GM18951 (cell line): Measurements from ENCODE around the gene DAB1.

Experiments
- POLR2A ChIP-seq: IDR thresholded peaks from 4 replicates; pipeline ENCODE4 v1.6.1; 2011; ENCODE audit warnings: mild to moderate bottlenecking; ENCODE audit not compliant: insufficient read length, insufficient read depth; ENCODE audit errors: extremely low read depth
- in situ Hi-C: fragments of 300-500 bp; cut with MboI; formaldehyde crosslinking; loops from one replicate; pipeline ENCODE4 v1.12.0; 2022; ENCODE audit warnings: low sequenced_read_pairs, mixed read lengths, inconsistent platforms; ENCODE audit not compliant: unreplicated experiment

The DAB1 gene

DNA sequence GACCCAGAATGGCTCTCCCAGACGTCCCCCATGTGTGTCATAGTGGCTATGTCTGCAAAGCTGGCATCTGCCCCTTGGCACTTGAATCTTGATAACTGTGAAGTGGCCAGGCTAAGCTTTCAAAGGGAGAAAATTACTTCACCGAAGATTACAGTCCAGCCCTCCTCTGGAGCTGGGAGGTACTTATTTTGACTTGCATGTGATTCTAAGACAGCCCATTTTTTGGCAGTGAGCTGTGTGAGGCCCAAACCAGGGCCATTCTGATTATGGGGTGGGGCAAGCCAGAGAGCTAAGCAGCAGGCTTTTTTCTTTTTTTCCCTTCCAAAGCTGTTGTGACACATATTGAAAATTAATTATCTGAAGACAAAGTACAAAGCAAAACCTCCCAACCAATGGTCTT lies 415.9 kb downstream of the DAB1 start:
- in situ Hi-C loops = no loop called here

GRCh38 chr1:57007472-57007871 lies 416.4 kb downstream of the DAB1 start:
- no peak for TF ChIP-seq POLR2A
- in situ Hi-C loops = no loop called here

More for the DNA sequence above, 415.9 kb downstream of the DAB1 start:
- TF ChIP-seq POLR2A = no peak

DNA sequence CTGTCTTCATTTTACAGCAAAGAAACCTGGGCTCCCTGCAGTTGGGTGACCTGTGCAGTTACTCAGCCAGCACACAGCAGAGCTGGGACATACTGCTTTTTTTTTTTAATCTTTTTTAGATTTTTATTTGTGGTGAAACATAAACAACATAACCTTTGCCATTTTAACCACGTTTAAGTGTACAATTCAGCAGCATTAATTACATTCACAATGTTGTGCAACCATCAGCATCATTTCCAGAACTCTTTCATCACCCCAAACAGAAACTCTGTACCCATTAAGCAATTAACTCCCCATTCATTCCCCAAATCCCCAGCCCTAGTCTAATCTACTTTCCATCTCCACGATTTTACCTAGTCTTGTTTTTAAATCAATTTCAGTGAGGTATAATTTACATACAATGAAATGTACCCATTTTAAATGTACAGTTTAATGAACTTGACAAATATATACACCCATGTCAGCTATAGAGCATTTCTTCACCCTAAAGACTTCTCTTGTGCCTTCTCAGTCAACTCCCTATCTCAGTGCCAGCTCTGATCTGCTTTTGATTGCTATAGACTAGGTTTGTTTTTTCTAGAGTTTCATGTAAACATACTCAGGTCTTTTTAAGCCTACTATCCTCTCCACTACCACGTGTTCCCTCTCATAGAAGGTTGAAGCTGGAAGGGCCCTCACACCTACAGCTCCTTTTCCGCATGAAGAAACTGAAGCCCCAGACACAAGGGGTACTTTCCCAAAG lies 420.3 kb downstream of the DAB1 start:
- in situ Hi-C loops = no loop called here
- TF ChIP-seq POLR2A = no peak

GRCh38 chr1:56995414-56996100 lies 428.3 kb downstream of the DAB1 start:
- in situ Hi-C loops = no loop called here
- no peak for TF ChIP-seq POLR2A

DNA sequence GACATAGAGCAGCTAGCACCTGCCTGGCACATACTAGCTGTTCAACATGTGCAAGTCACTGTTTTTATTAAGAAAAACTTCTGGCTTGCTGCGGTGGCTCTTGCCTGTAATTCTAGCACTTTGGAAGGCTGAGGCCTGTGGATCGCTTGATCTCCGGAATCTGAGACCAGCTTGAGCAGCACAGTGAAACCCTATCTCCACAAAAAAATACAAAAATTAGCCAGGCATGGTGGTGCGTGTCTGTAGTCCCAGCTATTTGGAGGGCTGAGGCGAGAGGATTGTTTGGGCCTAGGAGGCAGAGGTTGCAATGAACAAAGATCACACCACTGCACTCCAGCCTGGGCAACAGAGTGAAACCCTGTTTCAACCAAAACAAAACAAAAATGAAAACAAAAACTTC lies 430.4 kb downstream of the DAB1 start:
- TF ChIP-seq POLR2A = no peak
- in situ Hi-C loops = no loop called here

- in situ Hi-C loops = no loop called here
Measured at GRCh38 chr1:56992318-56993125, 431.3 kb downstream of the DAB1 start.

GRCh38 chr1:56991576-56991975 lies 432.3 kb downstream of the DAB1 start:
- in situ Hi-C loops = no loop called here
- TF ChIP-seq POLR2A = no peak

More at GRCh38 chr1:56992318-56993125, 431.3 kb downstream of the DAB1 start:
- no peak for TF ChIP-seq POLR2A

GRCh38 chr1:56986397-56986796 lies 437.5 kb downstream of the DAB1 start:
- in situ Hi-C loops = no loop called here
- TF ChIP-seq POLR2A = no peak

DNA sequence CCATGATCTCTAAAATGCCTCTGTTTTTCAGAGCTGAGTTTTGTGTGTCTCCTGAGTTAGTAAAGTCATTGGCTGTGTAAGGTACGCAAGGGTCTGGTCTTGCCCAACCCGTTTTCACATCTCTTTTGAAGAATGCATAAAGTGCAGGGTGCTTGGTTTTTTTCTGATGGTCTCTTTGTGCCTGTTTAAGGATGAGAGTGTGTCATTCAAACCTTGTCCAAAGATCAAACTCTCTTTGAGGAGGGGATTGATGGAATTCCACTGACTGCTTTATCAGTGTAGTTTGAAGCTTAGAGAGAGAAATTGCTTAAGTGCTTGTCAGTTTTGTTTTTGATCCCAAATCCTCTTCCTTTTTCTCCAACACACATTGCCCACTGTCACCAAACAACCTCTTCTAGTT lies 438.0 kb downstream of the DAB1 start:
- in situ Hi-C loops = no loop called here
- no peak for TF ChIP-seq POLR2A

GRCh38 chr1:56983484-56983883 lies 440.4 kb downstream of the DAB1 start:
- no peak for TF ChIP-seq POLR2A
- in situ Hi-C loops = no loop called here

GRCh38 chr1:56979986-56980755 lies 443.7 kb downstream of the DAB1 start:
- in situ Hi-C loops = no loop called here
- TF ChIP-seq POLR2A = no peak

GRCh38 chr1:56978819-56979218 lies 445.0 kb downstream of the DAB1 start:
- in situ Hi-C loops = no loop called here

GRCh38 chr1:56977910-56978309 lies 445.9 kb downstream of the DAB1 start:
- in situ Hi-C loops = no loop called here
- TF ChIP-seq POLR2A = no peak

More at GRCh38 chr1:56978819-56979218, 445.0 kb downstream of the DAB1 start:
- TF ChIP-seq POLR2A = no peak
